GDM1 (cell line): ENCODE measurements around the gene DUSP2.
A peak's percentile ranks its signal among the peaks of the same experiment; 100 is the strongest.
"Not testable (repeated sequence)": the region's sequence is repeated elsewhere in the genome, so short reads cannot be mapped to it uniquely, and the experiment has no call there.

Source experiments
- DNase-seq: peaks from one replicate; lab custom pipeline; 2025; lab: John Stamatoyannopoulos, UW

The DUSP2 gene

GRCh38 chr2:96147593-96148201, 2.5 kb upstream of the DUSP2 start:
- no peak for DNase-seq

- no peak for DNase-seq
These were observed 1.8 kb upstream of the DUSP2 start for GRCh38 chr2:96146881-96147592.

- peak; percentile 70 for DNase-seq
These were observed 1.1 kb upstream of the DUSP2 start for GRCh38 chr2:96146153-96146880.

DNA sequence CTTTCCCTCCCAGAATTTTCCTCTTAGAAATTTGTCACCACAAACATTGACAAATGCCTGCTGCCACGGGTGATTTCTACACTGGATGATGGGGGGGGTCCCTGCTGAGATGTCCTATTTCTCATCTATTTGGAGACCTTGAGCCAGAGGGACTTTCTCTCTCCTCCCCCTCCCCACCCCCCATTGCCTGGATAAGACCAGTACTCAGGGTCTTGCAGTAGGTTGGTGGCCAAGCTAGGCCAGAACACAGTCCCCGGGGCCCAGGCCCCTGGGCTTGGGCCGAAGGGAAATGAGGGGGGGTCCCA, 560 bp upstream of the DUSP2 start:
- DNase-seq, result no peak

GRCh38 chr2:96144481-96145035, 682 bp downstream of the DUSP2 start:
- DNase-seq, result no peak

- no peak for DNase-seq
These were observed 1.3 kb downstream of the DUSP2 start for GRCh38 chr2:96143848-96144480.

GRCh38 chr2:96143231-96143847, 1.9 kb downstream of the DUSP2 start:
- no peak for DNase-seq

- no peak for DNase-seq
These were observed 2.8 kb downstream of the DUSP2 start for GRCh38 chr2:96142217-96143113.

DNA sequence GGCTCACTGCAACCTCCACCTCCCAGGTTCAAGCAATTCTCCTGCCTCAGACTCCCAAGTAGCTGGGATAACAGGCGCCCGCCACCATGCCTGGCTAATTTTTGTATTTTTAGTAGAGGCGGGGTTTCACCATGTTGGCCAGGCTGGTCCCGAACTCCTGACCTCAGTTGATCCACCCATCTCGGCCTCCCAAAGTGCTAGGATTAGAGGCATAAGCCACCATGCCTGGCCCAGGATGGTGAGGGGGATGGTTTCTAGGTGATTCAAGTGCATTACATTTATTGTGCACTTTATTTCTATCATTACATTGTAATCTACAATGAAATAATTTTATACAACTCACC, 3.6 kb downstream of the DUSP2 start:
- not testable (repeated sequence) for DNase-seq

DNA sequence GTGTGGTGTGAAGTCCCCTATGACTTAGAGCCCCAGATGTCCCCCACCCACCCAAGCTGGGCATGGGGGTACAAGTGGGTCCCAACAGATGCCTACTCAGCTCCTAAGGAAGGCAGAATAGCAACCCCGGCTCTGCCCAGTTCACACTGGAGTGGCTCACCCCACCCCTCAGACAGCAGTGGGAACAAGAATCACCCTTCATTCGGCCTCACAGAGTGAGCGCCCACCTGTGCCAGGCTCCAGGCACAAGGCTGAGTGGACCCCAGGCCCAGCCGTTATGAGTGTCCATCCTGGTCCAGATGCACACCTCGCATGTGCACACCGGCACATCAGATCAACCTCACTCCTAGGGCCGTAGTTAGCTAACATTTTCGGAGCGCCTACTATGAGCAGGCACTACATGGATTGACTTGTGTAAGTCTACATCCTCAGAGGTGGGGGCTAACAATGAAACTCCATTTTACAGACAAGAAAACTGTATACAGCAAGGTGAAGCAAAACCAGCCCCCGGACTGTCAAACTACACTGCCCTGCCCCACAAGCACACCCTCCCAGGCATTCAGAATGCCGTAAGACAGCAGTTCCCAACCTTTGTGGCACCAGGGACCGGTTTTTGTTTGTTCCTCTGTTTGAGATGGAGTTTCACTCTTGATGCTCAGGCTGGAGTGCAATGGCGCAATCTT, 4.2 kb downstream of the DUSP2 start:
- DNase-seq, result no peak

DNA sequence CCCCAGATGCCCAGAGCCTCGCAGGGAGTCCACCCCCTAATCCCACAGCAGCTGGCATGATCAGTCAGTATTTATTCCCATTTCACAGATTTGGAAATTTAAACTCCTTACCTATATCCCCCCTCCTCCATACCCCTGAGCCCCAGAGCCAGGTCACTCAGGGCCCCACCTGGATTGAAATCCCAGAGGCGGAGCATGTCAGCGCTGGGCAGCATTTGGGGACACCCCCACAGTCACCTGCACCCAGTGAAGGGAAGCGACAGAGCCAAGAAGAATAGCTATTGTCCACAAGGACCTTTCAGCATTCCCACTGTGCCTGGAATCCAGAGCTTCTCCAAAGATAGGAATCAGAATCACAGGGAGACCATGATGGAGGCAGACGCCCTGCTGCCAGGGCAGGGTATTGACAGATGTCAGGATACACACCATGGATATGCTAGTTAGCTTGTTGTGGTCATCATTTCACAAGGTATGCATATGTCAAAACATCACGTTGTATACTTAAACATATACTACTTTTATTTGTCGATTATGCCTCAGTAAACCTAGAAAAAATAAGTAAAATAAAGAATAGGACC, 6.0 kb downstream of the DUSP2 start:
- DNase-seq, result no peak

DNA sequence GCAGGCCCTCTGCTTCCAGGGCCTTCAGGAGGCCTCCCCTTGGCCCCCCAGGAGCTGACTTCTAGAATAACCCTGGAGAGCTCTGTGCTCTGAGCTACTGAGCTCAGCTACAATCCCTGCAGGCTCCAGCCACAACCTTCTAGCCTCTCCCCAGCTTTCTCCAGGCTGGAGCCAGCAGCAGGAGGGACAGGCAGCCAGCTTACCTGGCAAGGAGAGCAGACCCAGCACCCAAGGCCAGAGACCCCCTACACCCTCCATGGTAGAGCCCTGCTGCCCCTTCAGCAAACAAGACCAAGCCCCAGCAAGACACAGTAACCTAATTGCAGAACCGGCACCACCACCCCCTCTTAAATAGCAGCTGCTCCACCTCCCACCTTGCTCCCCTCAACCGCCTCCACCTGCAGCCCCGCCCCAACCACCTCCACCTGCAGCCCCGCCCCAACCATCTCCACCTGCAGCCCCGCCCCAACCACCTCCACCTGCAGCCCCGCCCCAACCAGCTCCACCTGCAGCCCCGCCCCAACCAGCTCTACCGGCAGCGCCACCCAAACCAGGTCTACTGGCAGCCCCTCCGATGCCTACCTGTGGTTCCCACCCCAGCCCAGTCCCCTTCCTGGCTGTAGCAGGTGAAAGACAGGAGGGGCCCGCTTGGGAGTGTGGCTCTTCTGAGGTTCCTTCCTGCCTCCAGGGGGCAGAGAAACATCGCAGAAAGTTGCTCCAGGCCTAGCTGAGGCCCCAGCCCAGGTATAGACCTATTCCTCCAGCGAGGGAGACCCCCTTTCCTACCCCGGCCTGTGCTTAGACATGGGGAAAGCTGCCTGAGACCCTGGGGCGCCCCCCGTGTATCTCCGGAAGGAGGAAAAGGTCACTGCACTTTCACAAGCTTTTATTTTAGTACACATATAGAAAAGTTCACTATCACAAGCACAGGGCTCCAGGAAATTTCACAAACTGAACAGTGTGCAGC, 6.8 kb downstream of the DUSP2 start, which contains the start of gene ASTL:
Gene ASTL, minus strand, starts transcription at position 324 of the 967 bp plus-strand sequence. Its CDS starts 66 bp downstream, at position 258.
- no peak for DNase-seq

- no peak for DNase-seq
These were observed 7.7 kb downstream of the DUSP2 start for GRCh38 chr2:96137321-96138178.

DNA sequence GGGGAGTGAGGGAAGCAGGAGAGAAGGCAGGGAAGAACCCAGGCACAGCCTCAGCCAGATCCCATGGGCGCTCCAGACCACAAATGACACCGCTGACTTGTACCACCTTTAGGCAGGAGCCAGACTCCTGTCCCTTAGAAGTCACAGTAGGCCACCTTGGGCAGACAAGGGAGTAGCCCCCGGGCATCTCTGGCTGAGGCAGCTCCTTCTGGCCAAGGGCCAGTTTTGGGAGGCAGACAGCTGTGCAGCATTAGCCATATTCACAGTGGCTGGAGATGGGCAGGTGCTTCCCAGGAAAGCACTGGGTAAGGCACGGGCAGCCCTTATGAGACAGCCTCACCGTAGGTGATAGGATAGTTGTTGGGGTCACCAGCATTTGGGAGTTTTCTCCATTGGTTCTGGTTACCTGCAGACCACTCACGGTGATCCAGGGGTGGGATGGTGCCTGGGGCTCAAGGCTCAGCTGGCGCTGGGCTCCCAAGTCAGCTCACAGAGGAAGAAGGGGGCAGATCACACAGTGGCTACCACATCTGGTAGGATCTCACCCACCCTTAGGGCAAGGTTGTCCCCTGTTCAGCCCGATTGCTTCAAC, 9.0 kb downstream of the DUSP2 start:
- DNase-seq, result no peak

- DNase-seq, result no peak
These were observed 9.6 kb downstream of the DUSP2 start for GRCh38 chr2:96135621-96136020.

DNA sequence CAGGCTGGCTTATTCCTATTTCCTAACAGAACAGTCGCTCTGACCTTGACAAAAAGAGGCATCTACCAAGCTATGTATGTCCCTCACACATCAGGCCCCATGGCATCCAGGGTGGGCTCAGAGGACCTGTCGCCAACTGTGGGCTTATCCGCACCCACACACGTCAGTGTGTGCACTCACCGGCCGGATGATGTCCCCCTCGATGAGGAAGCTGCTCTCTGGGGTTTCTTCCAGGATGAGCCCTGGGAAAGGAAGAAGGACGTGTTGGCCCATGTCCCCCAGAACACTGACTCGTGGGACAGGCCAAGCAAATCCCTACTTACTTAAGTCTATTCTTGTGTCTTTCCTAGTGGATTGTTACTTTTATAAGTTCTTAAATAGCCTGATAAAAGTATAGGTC, 10.1 kb downstream of the DUSP2 start:
- no peak for DNase-seq

DNA sequence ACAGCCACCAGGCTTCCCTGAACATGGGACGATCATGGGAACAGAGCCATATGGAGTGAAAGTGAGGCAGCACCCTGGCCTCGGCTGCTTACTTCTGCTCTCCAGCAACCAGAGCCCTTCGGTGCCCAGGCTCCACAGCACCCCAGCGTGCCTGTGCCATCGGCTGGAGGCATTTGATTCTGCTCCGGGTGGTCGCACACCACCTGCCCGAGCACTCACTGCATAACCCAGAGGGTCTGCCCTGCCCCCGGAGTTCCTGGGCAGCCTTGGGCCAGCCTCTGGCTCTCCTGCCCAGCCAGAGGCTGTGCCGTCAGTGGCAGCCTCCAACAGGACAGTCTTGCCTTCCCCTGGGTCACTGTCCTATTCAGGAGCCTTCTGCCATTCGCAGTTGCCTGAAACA, 10.8 kb downstream of the DUSP2 start:
- no peak for DNase-seq
